Hematopoietic multipotent progenitor cell treated with erythropoietin and hydrocortisone succinate and interleukin-3 and kit ligand, for 6 days (in vitro differentiated cells): ENCODE measurements around the gene PRSS33.

ENCODE experiments used
- DNase-seq: peaks from one replicate; pipeline ENCODE4 v3.0.0-alpha.2; 2015

PRSS33 gene

GRCh38 chr16:2761886-2762583 is 25.3 kb downstream of the PRSS33 start:
- no peak for DNase-seq

- no peak for DNase-seq
These were observed 25.9 kb downstream of the PRSS33 start for GRCh38 chr16:2761472-2761871.

DNA sequence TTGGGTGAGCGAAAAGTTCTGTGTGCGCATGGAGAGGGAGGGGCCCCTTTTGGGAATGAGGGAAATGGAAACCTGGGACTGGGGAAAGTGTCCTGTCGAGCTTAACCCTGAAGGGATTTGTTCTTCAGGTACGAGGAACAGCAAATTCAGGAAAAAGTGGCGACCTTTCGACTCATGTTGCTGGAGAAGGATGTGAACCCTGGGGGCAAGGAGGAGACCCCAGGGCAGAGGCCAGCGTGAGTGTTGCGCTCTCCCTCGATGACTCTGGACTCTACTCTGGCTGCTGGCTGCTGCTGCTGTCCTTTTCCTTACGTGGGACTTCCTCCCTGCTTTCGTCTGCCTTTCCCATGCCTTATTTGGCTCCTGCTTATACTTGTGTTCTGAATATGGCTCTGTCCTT is 30.0 kb downstream of the PRSS33 start:
- DNase-seq = no peak

DNA sequence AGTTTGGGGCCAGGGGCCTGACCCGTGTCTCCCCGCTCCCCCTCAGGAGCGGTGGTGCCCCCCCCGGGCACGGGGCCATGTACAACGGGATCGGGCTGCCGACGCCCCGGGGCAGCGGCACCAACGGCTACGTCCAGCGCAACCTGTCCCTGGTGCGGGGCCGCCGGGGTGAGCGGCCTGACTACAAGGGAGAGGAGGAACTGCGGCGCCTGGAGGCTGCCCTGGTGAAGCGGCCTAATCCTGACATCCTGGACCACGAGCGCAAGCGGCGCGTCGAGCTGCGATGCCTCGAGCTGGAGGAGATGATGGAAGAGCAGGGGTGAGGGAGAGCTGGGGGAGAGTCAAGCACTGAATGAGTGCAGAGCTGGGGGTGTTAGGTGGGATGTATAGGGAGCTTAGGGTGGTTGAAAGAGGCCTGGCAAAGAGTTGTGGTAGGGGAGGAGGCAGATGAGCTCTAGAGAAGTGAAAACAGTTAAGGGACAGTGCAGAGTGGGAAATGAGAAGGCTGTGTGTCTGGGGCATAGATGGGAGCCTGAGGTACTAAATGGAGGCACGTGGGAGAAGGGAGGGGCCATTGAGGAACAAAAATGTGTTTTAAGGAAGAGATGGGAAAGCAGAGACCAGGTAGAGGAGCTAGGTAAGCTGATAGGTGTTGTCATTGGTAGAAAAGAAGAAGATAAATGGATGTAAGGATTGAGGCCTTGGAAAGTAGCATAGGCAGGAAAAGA is 30.9 kb downstream of the PRSS33 start:
- DNase-seq = no peak

GRCh38 chr16:2755158-2755557 is 32.2 kb downstream of the PRSS33 start:
- no peak for DNase-seq

- DNase-seq = peak; percentile 40
These were observed 33.7 kb downstream of the PRSS33 start for GRCh38 chr16:2753733-2754020.

DNA sequence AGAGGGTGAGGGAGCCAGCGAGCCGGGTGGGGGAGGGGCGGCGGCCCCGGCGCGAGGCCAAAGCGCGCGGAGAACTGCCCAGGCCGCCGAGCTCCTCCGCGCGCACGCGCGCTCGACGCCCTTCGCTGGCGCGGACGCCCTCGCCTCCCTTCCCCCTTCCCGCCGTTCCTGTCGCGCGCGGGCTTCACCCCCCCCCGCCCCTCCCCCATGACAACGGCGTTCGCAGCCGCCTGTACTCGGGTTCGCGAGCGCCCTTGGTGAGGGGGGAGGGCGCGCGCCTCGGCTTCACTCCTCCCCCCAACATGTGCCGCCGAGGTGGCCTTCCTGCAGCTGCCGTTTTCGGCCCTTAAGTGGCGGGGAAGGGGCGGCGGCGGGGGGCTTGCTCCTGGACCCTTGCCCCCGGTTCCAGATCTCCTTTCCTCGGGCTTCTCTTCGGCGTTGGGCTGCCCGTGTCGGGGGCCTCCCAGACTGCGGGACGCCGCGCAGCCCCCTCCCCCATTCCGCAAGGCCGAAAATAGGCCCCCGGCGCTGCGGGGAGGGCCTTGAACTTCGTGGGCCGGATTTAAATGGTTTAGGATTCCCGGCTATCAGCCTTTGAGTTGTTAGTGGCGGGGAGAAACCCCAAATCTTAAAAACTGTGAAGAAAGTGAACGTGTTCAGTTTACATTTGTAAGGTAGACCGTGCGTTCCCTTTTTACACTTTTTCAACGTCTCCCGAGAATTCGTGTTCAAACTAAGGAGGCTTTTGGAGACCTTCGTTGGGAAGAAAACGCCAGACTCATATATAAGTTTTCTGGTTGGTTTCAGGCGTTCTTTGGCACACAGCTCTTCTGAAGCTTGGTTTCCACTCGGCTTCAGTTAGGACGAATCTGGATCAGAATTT is 34.3 kb downstream of the PRSS33 start:
- DNase-seq = peak; percentile 88

DNA sequence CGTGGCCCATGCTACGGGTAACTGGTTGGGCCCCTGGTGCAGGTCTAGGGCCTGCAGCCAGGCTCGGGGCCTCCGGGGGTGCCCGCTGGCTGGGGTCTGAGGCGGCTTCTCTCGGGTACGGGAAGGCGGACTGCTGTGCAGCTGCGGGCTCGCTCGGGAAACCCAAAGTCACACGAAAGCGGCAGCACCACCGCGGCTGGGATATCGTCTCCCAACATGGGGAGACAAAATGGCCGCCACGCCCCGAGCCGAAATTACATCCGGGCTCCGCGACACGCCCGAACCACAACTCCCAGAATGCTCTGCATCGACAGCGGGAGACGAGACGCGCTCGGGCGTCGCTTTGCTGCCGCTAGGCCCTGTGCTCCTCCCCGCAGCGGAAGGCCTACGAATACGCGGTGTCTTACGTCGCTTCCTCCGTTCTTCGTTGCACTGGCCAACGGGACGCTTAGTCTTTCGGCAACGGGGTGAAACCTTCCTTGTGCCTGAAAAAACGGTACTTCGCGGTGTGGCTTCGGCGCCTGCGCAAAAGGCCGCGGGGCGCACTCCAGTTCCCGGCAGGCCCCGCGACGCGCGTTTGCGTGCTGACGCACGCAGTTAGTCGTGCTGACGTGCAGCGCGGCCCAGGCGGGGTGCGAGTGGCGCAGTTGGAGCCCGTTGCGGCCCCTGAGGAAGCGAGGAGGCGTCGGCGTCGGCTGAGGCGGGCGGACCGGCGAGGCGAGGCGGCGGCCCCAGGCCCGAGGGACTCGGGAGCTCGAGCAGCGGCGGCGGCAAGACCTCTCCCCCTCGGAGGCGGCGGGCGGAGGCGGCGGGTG is 35.1 kb downstream of the PRSS33 start, which contains the start of gene SRRM2:
Gene SRRM2 (plus strand): TSS at position 604 of the 815 bp plus-strand sequence. CDS start 3,727 bp downstream, outside the sequence.
- DNase-seq = peak; percentile 96

- DNase-seq = no peak
These were observed 35.8 kb downstream of the PRSS33 start for GRCh38 chr16:2751577-2752034.

DNA sequence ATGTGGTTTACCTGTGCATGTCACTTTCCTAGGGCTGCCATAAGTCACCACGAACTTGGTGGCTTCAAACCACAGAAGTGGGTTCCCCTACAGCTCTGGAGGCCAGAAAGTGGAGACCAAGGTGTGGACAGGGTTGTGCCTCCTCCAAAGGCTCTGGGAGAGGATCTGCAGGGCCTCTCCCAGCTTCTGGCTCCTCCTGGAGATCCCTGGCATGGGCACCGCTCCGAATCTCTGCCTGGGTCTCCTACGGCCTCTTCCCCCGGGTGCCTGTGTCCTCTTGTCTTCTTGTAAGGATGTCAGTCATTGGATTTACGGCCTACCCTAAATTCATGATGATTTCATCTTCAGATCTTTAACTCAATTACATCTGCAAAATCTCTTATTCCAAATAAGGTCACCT is 37.4 kb downstream of the PRSS33 start:
- no peak for DNase-seq

- DNase-seq = no peak
These were observed 37.9 kb downstream of the PRSS33 start for GRCh38 chr16:2749476-2749875.

DNA sequence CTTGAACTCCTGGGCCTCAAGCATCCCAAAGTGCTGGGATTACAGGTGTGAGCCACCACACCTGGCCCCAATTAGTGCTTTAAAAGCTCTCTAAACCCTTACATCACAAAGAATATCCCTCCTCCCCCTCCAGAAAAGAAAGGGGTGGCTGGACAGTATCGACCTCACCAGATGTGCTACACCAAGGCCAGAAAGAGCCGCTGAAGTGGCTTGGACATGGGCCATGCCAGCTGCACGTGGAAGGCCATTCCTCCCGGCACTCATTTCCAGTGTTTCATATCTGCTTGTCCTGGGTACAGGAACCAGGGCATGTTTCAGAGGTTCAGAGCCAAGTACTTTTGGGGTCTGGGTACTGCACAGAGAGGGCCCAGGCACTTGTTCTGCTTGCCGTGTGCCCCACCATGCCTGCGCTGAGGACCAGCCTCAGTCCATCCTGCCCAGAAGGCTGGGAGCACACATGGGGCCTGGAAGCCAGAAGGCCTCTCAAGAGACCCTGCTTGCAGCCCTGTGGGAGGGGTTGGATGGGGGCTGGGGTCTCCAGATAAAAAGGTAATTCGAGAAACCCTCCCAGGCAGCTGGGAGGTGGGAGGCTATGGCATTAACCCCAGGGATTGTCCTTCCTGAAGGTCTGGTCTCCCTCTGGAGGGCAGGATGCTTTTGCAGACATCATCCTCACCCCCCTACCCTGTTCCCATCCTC is 38.5 kb downstream of the PRSS33 start:
- DNase-seq = no peak

- no peak for DNase-seq
These were observed 41.4 kb downstream of the PRSS33 start for GRCh38 chr16:2745961-2746360.

DNA sequence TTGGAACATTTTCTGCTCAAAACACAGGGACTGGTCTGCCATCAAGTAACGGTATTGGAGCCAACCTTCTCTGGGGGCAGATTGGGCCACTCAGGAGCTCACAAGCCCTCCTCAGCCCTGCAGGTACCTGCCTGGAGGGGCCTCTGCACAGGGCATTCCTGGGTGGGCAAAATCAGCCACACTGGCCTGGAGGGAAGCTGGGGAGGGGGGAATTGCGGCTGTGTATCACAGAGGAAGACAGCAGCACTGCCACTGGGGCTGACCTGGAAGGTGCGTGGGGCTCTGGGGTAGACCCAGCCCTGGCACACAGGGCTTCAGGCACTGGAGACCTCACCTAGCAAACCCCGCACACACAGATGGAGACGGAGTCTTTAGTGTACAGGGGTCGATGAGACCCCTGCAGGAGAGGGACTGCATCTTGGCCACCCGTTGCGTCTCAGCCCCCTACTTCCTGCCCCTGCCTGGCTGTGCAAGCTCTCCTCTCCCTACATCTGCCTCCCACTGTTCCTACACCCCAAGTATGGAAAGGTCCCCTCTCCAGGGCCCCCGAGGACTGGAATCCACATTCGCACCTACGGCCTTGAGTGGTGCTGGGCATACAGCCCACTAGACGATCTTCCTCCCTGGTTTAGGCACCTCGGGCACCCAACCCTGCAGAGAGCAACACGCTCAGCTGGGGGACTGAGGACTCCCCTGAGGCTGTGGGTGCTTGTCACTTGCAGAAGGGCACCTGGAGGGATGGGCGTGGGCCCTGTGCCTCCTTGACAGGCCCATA is 42.1 kb downstream of the PRSS33 start:
- DNase-seq = no peak

GRCh38 chr16:2744711-2745110 is 42.6 kb downstream of the PRSS33 start:
- no peak for DNase-seq

- no peak for DNase-seq
These were observed 44.2 kb downstream of the PRSS33 start for GRCh38 chr16:2743007-2743810.

DNA sequence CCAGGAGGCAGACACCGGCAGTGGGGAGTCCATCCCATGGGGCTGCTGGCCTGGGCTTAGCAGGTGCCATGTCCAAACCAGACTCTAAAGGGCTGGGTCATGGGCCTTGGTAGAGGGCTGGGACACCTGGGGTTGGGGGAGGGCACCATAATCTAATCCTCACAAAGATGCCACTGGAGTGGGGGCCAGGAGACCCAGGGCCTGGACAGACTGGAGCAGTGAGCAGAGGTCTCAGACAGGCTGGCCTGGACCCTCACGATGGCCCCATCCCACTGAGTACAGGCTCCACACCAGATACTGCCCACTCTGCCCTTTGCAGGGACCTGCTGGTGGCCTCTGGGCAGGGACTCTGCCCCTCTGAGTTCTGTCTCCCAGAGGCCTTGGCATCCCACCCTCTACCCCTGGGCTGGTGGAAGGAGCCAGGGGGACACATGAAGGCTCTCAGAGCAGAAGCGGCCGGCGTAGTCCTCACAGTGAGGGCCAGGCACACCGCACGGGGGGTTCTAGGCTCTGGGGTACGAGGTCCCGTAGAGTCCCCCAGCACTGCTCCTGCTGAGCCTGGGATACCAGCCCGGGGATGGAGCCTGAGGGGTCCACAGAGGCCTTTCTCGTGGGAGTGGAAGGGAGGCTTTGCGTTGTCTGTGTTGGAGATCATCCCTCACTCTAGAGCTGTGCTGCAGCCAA is 44.9 kb downstream of the PRSS33 start:
- no peak for DNase-seq

GRCh38 chr16:2741168-2741567 is 46.2 kb downstream of the PRSS33 start:
- no peak for DNase-seq

DNA sequence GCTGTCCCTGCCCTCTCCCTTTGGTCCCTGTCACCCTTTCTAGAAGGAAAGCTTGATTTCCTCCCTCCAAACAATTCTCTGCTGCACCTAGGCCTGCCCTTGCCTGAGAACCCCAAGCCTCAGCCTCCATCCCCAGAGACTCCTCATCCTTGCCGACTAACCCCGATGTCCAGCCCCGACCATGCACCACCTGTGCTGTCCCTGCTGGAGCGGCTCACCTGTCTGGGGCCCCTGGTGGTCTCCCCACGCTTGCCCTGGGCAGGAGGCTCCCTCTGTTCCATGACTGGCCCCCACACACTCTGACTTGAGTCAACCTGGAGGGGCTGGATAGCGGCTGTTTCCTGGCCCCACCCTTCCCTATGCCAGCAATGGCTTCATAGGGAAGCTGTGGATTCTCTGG is 46.9 kb downstream of the PRSS33 start:
- DNase-seq = no peak
